Fibroblast of gingiva (primary cell): ENCODE data around the gene TLE3.
"Not testable (repeated sequence)": the region's sequence is repeated elsewhere in the genome, so short reads cannot be mapped to it uniquely, and the experiment has no call there.

Source experiments
- DNase-seq: peaks from one replicate; pipeline ENCODE4 v3.0.0-alpha.2; 2011; ENCODE audit warnings: low read depth

TLE3 gene

GRCh38 chr15:70097321-70098152 lies at the start of gene TLE3:
TSS of gene TLE3 (minus strand) at chr15:70097917. CDS start at chr15:70096798, 1,119 bp downstream.
- peak; percentile 99 for DNase-seq

DNA sequence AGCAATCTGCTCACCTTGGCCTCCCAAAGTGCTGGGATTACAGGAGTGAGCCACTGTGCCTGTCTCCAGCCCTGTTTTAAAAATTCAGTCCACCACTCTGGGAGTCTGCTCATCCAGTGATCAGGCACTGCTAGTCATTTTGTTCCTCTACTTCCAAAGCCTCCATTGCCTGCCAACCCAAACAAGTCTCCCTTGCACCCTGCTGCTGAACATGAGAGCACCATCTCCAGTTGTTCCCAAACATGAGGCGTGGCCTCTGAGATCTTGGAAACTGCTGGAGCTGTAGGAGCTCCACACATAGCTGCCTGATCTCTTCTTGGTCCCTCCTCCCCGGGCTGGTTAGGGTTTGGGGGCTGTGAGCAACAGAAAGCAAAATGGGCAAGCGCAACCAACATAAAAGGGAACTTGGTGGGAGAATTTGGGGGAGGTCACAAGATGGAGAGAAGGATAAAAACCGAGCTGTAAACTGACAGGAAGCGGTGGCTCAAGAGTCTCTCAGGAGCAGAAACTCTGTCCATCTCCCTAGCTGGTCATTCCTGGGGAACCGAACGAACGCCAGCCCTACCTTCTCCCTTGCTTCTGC lies 49.6 kb upstream of the TLE3 start:
- DNase-seq, result no peak

DNA sequence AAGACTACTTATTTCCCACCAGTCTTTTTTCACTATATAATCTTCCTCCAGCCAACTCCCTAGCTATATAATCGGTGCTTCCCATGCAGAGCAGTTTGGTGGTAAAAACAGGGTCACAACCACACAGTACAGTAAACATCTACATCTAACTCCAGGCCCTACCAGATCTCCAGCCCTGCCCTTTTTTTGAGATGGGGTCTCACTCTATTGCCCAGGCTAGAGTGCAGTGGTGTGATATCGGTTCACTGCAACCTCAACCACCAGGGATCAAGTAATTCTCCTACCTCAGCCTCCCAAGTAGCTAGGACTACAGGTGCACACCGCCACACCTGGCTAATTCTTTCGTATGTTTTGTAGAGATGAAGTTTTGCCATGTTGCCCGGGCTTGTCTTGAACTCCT lies 49.1 kb upstream of the TLE3 start:
- no peak for DNase-seq

DNA sequence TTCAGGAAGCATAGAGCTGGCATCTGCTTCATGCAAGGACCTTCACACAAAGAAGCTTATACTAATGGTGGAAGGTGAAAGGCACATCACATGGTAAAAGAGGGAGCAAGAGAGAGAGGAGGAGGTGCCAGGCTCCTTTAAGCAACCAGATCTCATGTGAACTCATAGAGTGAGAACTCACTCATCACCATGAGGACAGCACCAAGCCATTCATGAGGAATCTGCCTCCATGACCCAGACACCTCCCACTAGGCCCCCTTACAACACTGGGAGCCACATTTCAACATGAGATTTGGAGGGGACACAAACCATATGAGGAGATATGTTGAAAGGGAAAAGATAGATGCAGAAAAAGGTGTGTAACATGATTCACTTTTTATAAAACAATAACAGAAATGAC lies 48.4 kb upstream of the TLE3 start:
- no peak for DNase-seq

GRCh38 chr15:70145261-70145660 lies 47.5 kb upstream of the TLE3 start:
- no peak for DNase-seq

DNA sequence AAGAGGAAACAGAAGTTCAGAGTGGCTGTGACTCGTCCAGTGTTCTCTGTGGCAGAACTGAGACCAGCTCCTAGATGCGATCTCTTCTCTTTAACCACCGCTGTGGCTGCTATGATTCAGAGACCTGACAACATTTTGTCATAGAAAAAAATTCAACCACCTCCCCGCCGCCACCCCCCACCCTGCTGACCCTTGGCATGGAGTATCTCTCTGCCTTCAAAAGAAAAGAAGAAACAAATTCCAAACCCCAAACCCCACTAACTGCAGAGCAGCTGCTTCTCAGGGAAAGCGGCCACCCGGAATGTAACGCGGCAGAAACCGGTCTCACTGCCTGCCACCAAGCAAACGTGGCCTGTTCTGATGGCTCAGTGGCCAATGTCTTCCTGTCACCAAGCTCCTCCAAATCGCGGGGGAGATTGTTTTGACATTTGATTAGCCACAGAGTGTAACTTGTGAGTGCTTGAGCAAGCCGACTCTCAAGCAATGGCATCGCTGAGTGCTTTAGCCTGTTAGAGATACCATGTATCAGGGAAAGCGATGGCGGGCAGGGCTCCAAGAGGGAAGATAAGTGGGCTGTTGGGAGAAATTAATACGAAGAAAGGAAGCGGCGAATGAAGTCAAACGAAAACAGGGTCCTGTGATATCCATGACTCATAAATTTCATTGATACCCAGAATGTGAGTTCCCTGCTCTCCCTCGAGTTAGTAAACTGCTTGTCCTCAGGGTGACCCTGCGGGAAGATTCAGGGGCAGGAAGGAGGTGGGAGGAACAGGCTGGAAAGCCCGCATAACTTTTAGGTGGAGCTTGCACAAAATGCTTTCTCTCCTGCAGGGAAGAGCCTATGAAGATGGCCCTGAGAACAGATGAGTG lies 44.8 kb upstream of the TLE3 start:
- DNase-seq, result no peak

DNA sequence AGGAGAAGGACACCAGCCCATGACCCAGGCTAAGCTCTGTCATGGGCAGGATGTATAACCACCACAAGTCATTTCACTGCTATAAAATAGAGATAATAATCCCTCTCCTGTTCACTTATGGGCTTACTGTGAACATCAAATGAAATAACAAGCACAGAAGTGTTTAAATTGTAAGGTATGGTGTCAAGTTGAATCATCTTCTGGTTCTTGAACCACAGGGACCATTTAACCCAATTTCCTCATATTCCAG lies 44.3 kb upstream of the TLE3 start:
- DNase-seq, result no peak

GRCh38 chr15:70141376-70142071 lies 43.8 kb upstream of the TLE3 start:
- DNase-seq, result no peak

DNA sequence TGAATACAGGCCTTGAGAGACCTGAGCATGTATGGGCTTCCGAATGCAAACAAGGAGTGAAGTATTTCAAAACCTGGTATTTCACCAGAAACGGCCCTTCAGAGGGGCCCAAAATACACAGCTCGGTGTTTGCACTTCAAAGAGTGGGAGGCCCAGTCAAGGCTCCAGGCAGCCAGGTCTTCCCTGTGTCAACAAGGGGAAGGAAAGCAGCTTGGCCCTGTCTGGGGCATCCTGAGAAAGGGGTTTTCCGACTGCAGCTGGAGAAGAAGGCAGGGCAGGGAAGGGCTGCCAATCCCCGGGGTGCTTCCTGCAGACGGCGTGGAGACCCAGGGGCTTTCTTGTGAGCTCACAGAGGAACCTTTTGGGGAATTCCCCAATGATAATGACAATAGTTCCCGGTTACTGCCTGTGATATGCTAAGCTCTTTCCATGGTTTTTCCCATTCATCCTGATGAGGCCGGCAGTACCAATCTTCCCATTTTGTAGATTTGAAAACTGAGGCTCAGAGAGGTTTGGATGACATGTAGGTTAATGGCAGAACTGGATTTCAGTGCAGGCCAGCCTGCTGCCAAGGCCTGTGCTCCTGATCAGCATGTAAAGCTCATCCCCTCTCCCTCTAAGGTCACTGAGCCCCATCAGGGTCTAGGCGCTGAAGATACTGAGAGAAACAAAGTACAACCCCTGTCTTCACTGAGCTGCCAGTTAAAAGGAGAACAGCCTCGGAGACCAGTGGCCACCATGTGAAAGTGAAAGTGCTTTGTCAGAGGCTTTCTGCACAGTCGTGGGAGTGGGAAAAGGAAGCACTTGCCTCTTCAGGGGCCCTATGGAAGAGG lies 43.0 kb upstream of the TLE3 start:
- DNase-seq, result no peak

DNA sequence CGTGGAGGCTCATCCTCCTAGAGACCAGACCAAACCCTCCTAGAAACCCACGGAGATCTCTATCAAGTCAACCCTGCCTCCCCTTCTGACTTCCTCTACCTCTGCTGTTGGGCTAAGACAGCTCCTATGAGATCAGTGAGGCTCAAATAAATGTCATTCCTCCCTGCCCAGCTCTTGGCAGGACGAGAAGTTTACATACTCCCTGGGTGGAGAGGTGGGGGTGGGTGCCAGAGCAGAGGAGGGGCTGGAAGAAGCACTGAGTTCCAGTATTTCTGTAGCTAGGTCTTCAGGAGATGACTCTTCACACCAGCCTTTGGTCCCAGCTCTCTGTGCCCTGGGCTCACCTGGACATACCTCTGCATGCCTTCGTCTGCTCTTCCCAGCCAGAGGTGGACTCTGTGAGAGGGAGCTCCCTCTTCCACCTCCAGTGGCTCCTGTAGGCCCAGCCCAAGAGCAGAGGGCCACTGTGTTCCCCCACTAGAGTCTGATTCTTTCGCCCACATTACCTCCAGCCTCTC lies 42.4 kb upstream of the TLE3 start:
- no peak for DNase-seq

DNA sequence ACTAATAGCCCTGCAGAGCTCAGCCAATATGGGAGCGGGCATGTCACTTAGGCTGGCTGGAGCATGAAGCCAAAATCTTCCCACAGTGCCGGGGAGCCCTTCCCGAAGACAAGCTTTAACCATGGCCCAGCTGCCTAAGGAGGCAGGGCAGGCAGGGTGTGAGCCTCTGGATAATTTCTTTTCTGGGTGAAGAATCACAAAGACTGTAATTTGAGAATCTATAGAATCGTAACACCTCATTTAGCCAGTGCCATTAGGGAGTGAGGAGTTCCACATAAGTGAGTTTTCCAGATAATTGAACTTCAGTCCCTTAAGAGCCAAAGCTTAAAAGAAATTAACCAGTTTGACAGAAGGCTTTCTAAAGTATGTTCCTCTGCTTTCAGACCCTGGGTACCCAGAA lies 40.2 kb upstream of the TLE3 start:
- no peak for DNase-seq

GRCh38 chr15:70137021-70137420 lies 39.3 kb upstream of the TLE3 start:
- not testable (repeated sequence) for DNase-seq

DNA sequence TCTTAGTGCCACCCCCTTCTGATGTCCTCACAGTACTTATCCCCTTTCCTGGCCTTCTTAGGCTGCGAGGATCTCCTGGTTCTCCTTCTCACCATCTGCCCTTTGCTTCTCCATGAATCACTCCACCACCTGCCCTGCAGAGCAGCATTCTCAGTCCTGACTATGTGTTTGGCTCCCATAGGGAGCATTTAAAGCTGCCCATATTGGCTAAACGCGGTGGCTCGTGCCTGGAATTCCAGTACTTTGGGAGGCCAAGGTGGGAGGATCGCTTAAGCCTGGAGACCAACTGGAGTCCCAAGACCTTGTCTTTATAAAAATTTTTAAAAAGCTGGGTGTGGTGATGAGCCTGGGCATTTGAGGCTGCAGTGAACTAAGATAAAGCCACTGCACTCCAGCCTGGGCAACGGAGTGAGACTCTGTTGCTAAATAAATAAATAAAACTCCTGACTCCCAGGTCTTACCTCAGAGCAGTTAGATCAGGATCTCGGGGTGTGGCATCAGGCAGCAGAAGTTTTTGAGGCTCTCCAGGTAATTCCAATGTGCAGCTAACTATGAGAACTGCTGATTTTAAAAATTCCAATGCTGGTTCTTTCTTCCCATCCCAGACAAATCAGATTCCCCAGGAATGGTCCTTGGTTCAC lies 36.2 kb upstream of the TLE3 start:
- DNase-seq, result no peak

DNA sequence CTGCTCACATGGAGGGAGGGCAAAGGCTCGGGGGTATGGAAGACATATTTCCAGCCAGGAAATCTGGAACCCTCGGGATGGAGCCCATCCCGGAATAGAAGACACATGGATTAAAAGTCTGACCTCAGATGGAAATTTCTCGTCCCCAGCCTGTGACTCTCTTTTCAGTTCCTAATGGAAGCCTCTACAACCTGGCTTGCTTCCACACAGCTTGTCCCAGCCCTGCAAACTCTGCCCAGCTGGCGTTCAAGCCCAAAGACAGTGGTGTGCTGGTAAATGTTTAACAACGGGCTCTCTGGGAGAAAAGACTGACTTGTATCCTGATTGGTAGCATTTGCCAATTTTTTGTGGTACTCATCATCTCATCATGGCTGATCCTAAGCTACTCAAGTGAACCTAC lies 35.6 kb upstream of the TLE3 start:
- no peak for DNase-seq

- DNase-seq, result no peak
Observed at GRCh38 chr15:70132571-70132970, 34.9 kb upstream of the TLE3 start.

GRCh38 chr15:70132139-70132538 lies 34.4 kb upstream of the TLE3 start:
- DNase-seq, result no peak

DNA sequence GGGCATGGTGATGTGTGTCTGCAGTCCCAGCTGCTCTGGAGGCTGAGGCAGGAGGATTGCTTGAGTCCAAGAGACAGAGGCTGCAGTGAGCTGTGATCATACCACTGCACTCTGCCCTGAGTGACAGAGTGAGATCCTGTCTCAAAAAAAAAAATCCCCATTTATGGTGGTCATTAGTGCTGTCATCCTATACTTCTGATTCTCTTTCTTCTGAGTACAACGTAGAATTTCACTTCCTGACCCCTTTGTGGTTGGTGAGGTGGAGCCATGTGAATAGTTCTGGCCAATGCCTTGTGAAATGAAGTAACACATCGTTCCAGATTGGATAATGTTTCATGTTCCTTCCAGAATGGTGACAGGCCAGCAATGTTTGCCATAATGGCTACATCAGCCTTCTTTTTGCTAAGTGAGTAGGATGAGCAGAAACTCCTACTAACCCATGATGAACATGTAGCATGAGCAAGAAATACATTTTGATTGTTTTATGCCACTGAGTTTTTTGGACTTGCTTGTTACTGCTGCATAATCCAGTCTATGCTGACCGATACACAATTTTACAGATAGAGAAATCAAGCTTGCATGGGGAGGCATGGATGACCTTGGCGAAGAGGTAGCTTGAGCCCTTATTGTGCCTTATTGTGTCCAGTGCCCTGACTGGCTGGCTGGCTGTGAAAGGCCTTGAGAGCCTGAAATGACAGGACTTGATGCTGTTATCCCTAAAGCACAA lies 30.9 kb upstream of the TLE3 start:
- no peak for DNase-seq

- no peak for DNase-seq
Observed at GRCh38 chr15:70127770-70128413, 30.2 kb upstream of the TLE3 start.

DNA sequence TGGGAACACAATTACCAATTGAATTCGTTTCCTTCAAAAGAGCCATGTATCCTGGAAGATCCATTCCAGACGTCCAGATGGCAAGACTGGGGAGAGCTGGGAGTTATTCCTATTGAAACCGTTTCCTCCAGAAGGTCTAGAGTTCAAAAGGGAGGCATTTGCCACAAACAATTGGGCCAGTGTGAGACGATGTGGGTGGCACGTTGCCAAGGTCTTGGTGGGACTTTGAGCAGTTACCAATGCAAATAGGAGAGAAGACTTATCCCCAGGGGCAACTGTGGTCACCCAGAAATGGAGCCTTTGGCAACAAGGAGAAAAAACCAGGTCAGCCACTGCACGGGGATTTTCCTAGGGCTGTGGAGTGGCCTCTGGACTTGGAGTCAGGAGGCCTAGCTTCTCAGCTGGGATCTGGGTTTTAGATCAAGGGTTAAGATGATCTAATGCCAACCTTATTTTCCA lies 29.6 kb upstream of the TLE3 start:
- no peak for DNase-seq

DNA sequence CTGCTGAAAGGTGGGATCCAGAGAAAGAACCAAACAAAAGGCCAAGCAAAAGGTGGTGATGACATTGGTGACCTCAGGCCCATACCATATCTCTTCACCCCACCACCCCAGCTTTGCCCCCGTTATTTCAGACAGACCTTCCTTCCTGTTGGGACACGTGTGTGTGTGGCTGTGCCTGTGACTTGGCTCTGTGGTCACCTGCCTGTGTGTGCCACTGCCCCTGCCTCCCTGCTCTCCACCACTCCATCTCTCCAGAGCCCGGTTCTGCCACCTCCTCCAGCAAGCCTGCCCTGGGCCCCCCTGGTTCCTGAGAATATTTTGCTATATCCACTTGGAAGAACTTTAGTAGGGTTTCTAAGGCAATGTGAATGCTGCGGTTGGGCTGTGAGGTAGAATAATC lies 28.6 kb upstream of the TLE3 start:
- no peak for DNase-seq
